ENCODE measurements around the gene POC1A. TPM values are rescaled to one million over a fixed set of nuclear protein-coding genes. Genes with fewer than 3 reads are reported as not detected.
"Not testable (repeated sequence)": the region's sequence is repeated elsewhere in the genome, so short reads cannot be mapped to it uniquely, and the experiment has no call there.

Gene POC1A
- total RNA-seq, 1 experiment from 2014 or later: 27.1 TPM

DNA sequence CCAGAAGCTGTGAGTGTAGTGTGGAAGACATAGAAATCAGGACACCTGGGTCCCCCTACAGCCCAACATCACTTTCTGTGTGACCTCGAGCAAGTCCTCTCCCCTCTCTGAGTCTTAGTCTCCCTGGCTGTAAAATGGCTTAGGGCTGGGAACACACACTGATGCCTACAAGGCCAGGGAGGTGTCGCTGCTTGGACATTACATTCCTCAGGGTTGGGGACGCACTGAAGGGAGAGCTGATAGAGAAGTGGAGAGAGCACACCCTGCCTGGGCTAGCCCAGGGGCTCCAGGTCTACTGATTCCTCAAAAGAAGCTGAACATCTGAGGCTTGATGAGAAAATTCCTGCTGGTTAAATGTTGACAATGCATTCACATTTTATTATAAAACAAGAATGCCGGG is 37.4 kb upstream of the POC1A start:
- Histone ChIP-seq H3K27ac (no peak overlapping the region; the same call in 1 of the 2 replicates), H3K9me3 (replicated peaks) (no peaks in the 10 kb centered on the region), H3K4me3 (no peak overlapping the region), H3K4me1 (peaks cover 18% of the 10 kb centered on the region), H3K27me3 (no peaks in the 10 kb centered on the region), H3K36me3 (no peaks in the 10 kb centered on the region)
- DNase-seq: no peak

DNA sequence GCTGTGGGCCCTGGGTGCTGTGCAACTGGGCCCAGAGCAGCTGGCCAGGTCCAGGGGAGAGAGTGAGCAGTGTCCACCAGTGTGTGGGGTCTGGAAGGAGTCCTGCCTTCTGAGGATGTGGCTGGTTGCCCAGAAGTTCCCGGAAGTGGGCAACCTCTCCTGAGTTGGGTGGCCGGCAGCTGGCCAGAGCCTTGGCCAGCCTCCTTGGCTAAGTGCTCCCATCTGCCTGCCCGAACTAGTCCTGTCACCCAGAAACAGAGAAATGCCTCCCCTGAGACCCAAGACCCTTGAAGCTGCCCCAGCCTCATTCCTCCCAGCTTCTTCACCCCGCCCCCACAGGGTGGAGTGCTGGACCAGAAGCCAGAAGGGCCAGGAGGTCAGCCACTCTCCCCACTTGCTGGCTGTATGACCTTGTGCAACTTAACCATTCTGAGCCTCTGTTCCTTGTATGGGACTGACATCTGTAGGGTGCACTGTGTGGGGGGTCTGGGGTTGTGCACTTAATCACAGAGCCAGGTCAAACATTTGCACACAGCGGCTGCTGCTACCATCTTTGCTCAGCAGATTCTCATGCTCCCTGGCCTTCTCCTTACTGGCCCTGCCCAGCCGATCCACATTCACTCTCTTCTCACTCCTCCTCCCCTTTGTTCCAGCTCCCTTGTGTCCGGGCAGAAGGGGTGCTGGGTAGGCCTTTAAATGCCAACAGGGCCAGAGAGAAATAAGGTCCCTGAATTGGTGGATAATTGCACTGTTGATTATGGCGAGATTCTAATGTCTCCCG is 36.3 kb upstream of the POC1A start:
- DNase-seq: peak; percentile 82 to 85

DNA sequence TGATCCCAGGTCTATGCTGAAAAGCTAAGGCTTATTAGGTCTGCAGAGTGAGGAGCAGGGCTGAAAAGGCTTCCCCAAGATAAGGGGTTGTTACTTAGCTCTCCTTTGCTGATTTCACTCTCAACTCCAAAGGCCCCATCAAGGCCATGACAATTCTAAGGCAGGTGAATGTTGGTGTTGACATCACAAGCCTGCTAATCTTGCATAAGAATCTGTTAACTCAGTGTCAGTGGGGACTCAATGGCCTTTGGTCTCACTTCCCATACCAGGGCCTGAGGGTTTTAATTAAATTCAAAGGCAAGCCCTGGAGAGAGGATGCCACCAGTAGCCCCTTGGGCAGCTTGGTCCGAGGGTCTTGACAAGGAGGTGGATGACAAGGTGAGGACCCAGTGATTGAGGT is 34.3 kb upstream of the POC1A start:
- H3K36me3 ChIP-seq: no peaks in the 10 kb centered on the region
- H3K9me3 ChIP-seq (replicated peaks): no peaks in the 10 kb centered on the region
- peaks cover 28% of the 10 kb centered on the region for H3K4me1 ChIP-seq
- H3K27me3 ChIP-seq: no peaks in the 10 kb centered on the region
- H3K4me3 ChIP-seq: no peak overlapping the region
- no peak overlapping the region for H3K27ac ChIP-seq
- no peak for DNase-seq

More for the DNA sequence above, 36.3 kb upstream of the POC1A start:
- no peaks in the 10 kb centered on the region for H3K9me3 ChIP-seq (replicated peaks)
- peak overlapping the region; percentile 39 for H3K27ac ChIP-seq
- no peaks in the 10 kb centered on the region for H3K27me3 ChIP-seq
- H3K4me3 ChIP-seq: no peak overlapping the region
- peaks cover 18% of the 10 kb centered on the region for H3K4me1 ChIP-seq
- H3K36me3 ChIP-seq: no peaks in the 10 kb centered on the region

DNA sequence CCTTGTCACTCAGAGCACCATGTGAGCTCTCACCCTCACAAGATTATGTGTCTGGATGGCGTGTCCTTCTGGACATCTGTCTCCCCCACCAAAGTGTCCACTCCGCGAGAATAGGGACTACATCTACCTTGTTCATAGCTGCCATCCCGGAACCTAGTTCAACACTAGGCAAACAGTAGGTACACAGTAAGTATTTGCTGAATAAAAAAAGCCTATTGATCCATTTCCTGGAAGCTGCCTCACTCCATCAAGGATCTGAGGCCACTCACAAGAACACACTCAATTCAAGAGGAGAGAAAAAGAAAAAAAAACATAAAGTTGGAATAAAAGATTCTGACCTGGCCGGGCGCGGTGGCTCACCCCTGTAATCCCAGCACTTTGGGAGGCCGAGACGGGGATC is 32.5 kb upstream of the POC1A start:
- Histone ChIP-seq H3K9me3 (replicated peaks) (no peaks in the 10 kb centered on the region), H3K4me3 (no peak overlapping the region), H3K27me3 (no peaks in the 10 kb centered on the region), H3K27ac (no peak overlapping the region), H3K4me1 (peaks cover 34% of the 10 kb centered on the region), H3K36me3 (no peaks in the 10 kb centered on the region)
- DNase-seq: no peak

DNA sequence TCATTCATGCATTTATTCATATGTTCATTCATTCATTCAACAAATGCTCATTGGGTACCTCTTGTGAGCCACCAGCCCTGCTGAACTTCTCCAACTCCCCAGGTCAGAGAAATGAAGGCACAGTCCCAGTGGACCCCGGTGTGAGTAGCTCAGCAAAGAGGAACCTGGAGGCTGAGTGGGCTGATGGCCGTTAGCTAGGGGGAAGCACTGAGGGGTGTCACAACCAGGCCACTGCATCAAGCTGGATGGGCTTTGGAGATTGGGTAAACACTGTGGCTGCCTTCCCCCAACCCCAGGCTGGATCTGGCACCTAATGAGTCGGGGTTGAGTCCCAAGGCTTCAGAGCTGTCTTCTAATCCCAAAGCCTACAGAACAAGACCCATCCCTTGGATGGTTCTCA is 31.6 kb upstream of the POC1A start:
- no peak for DNase-seq
- H3K27me3 ChIP-seq: no peaks in the 10 kb centered on the region
- no peaks in the 10 kb centered on the region for H3K9me3 ChIP-seq (replicated peaks)
- no peak overlapping the region for H3K27ac ChIP-seq
- H3K4me3 ChIP-seq: no peak overlapping the region
- no peaks in the 10 kb centered on the region for H3K36me3 ChIP-seq
- H3K4me1 ChIP-seq: peaks cover 35% of the 10 kb centered on the region

DNA sequence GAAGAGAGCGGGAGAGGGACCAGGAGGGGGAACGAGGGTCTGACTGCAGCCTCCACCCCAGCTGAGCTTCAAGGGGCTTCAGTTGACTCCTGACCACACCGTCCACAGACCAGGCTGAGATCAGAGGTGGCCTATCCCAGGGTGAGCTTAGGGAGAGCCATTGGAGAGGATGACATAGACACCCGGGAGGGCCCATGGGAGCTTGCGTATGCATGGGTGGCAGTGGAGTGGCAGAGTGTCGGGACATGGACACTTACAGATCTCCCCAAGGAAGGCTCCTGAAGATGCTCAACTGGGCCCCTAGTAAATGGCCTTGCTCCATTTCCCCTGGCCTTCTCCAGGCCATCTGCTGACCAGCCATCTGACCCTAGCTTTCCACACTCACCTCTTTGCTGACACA is 31.1 kb upstream of the POC1A start:
- no peak for DNase-seq
- peaks cover 30% of the 10 kb centered on the region for H3K4me1 ChIP-seq
- H3K9me3 ChIP-seq (replicated peaks): no peaks in the 10 kb centered on the region

DNA sequence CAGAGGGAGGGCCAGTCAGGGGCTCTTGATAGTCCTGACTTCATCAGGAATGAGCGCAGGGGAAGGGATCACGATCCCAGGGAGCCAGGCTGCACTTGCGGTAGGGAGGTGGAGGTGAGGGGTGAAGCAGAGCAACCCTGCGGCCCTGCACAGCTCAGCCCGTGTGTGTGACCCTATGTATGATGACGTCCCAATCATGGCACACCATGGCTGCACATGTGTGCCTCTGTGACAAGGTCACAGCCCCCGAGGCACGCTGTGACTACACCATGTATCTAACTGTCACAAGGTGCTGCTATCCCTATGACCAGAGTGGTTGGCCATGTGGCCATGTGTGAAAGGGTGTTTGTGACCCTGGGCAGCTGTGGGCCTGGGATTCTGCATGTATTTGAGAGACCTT is 30.5 kb upstream of the POC1A start:
- Histone ChIP-seq H3K27ac (no peak overlapping the region), H3K27me3 (no peaks in the 10 kb centered on the region), H3K4me1 (peaks cover 23% of the 10 kb centered on the region), H3K4me3 (no peak overlapping the region), H3K36me3 (no peaks in the 10 kb centered on the region), H3K9me3 (replicated peaks) (no peaks in the 10 kb centered on the region)
- no peak for DNase-seq

More for the DNA sequence above, 31.1 kb upstream of the POC1A start:
- H3K36me3 ChIP-seq: no peaks in the 10 kb centered on the region
- H3K4me3 ChIP-seq: no peak overlapping the region
- no peaks in the 10 kb centered on the region for H3K27me3 ChIP-seq
- no peak overlapping the region for H3K27ac ChIP-seq

DNA sequence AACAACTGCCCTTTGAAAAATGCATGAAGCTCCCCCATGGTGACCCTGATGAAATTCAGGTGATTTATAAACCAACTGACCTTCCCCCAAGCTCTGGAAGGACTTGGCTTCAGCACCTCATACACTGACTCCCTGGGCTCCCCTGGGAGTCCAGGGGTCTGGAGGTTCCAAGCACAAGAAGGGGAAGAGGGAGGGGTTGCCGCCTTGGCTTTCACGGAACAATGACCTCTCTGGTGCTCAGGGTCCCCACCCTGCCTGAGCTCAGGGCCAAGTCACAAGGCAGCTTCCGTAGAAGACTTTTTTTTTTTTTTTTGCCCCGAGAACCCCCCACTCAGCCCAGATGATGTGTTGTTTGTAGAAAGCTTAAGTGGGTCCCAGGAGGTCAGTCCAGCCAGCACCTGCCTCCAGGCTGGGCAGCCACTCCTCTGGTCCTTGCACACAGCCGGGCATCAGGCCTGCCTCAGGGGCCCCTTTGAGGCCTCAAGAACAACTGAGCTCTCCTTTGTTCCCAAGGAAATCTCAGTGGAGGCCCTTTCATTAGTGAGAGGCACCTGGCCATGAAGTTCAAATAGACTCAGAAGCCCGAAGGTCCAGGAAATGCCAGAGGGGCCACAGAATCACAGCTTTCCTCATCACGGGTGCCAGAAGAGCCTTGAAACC is 29.7 kb upstream of the POC1A start:
- peak; percentile 51 to 69 for DNase-seq
- H3K4me3 ChIP-seq: no peak overlapping the region
- no peaks in the 10 kb centered on the region for H3K36me3 ChIP-seq
- H3K27me3 ChIP-seq: no peaks in the 10 kb centered on the region
- peaks cover 21% of the 10 kb centered on the region; the same call in 1 of the 2 replicates for H3K4me1 ChIP-seq
- H3K9me3 ChIP-seq (replicated peaks): no peaks in the 10 kb centered on the region
- no peak overlapping the region for H3K27ac ChIP-seq

DNA sequence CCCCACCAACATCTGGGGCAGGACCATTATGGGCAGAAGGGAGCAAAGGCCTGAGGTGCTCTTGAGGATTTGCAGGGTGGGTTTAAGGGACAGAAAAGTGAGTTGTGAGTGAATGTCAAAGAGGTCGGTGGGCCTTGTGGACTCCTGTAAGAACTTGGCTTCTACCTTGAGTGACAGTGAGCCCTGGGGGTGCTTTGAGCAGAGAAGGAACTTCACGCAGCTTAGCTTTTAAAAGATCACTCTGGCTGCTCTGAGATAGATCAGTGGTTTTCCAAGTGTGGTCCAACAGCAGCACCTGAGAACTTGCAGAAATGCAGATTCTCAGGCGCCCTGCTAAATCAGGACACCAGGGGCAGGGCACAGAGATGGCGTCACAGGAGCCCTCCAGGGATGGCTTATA is 28.5 kb upstream of the POC1A start:
- Histone ChIP-seq H3K27me3 (no peaks in the 10 kb centered on the region), H3K27ac (no peak overlapping the region), H3K4me1 (peaks cover 21% of the 10 kb centered on the region; the same call in 1 of the 2 replicates), H3K9me3 (replicated peaks) (no peaks in the 10 kb centered on the region), H3K36me3 (no peaks in the 10 kb centered on the region), H3K4me3 (no peak overlapping the region)
- no peak for DNase-seq

DNA sequence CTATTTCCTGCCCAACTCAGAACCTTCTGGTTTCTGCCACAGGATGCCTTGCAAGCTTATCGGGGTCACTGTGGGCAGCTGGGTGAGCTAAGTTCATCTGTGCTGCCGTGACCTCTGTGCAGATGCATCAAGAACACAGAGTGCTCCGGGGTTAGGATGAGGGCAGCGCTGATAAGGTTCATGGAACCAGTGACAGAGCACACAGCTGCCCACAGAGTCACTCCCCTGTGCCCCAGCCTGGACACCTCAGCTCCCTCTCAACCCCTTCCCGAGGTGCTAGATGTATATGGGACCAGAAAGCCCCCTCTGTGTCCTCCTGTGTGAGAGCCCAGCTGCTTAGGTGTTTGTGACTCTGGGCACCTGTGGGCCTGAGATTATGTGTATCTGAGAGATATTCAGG is 28.0 kb upstream of the POC1A start:
- Histone ChIP-seq H3K36me3 (no peaks in the 10 kb centered on the region), H3K4me3 (no peak overlapping the region), H3K9me3 (replicated peaks) (no peaks in the 10 kb centered on the region), H3K27me3 (no peaks in the 10 kb centered on the region), H3K4me1 (peaks cover 22% of the 10 kb centered on the region; the same call in 1 of the 2 replicates), H3K27ac (no peak overlapping the region)
- no peak for DNase-seq

DNA sequence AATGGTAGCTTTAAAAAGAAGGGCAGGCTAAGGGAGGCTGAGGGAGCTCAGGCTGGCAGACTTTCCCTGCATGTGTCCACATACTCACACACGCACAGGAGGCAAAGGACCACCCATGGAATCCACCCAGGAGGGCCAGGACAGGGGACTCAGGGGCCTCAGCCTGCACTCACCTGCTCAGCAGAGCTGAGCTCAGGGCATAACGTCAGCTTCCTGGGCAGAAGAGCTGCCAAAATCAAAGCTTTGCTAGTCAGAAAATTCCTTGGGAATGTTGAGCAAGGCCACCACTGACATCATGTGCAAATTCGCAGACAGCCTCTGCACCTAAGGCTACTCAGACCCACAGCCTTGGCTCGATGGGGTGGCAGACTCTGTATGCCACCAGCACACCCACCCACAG is 27.3 kb upstream of the POC1A start:
- DNase-seq: peak in 1 of 2 experiments; percentile 46
- H3K36me3 ChIP-seq: no peaks in the 10 kb centered on the region
- H3K27ac ChIP-seq: no peak overlapping the region
- peaks cover 28% of the 10 kb centered on the region; the same call in 1 of the 2 replicates for H3K4me1 ChIP-seq
- H3K4me3 ChIP-seq: no peak overlapping the region
- no peaks in the 10 kb centered on the region for H3K27me3 ChIP-seq
- no peaks in the 10 kb centered on the region for H3K9me3 ChIP-seq (replicated peaks)

DNA sequence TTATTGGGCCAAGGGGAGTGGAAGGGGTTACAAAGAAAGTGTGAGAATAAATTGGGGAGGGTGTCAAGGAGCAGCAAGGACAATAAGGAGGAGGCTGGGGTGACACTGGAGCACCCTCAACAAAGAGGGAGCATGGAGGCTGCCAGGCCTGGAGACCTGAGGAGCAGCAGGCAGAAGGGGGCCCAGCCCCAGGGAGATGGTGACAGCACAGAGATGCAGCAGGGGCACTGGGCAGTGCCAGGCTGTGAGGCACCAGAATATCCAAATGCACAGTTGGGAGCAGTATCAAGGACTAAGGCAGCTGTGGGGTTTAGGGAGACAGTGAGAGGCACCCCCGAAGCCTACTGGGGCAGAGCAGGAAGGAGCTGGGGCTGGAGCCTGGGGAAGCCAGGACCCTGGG is 24.3 kb upstream of the POC1A start:
- Histone ChIP-seq H3K36me3 (no peaks in the 10 kb centered on the region), H3K9me3 (replicated peaks) (no peaks in the 10 kb centered on the region), H3K4me1 (peaks cover 21% of the 10 kb centered on the region; the same call in 1 of the 2 replicates), H3K27ac (no peak overlapping the region), H3K27me3 (no peaks in the 10 kb centered on the region), H3K4me3 (no peak overlapping the region)
- DNase-seq: no peak

DNA sequence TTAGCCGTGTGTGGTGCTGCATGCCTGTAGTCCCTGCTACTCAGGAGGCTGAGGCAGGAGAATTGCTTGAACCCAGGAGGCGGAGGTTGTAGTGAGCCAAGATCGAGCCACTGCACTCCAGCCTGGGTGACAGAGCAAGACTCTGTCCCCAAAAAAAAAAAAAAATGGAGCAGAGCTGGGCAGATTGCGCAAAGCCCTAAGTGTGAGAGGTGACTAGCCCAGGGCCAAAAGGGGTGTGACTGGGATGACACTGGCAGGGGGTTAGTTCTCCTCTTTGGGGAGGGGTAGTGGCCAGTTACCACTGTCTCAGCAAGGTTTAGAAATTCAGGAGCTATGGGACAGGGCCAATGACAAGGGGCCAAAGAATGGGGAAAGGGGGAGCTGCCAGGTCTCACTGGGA is 23.9 kb upstream of the POC1A start:
- H3K36me3 ChIP-seq; H3K9me3 ChIP-seq (replicated peaks); DNase-seq; H3K27ac ChIP-seq; H3K27me3 ChIP-seq; H3K4me3 ChIP-seq: not testable (repeated sequence)
- peaks cover 20% of the 10 kb centered on the region; the same call in 1 of the 2 replicates for H3K4me1 ChIP-seq

DNA sequence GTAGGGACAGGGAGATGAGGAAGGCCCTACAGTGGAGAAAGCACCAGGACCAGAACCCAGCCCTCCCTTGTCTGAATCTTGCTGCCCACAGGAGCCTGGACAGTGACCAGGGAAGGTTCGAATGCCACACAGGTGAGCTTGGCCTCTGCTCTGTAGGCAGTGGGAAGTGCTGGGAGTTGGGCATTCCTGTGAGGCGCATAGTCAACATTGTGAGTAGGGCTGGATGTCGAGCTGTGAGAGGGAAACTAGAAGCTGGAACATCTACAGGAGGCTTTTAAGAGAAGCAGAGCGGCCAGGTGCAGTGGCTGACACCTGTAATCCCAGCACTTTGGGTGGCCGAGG is 23.4 kb upstream of the POC1A start:
- H3K9me3 ChIP-seq (replicated peaks): no peaks in the 10 kb centered on the region
- H3K36me3 ChIP-seq: no peaks in the 10 kb centered on the region
- DNase-seq: no peak
- peaks cover 20% of the 10 kb centered on the region; the same call in 1 of the 2 replicates for H3K4me1 ChIP-seq
- no peak overlapping the region for H3K4me3 ChIP-seq
- H3K27me3 ChIP-seq: no peaks in the 10 kb centered on the region
- no peak overlapping the region for H3K27ac ChIP-seq

DNA sequence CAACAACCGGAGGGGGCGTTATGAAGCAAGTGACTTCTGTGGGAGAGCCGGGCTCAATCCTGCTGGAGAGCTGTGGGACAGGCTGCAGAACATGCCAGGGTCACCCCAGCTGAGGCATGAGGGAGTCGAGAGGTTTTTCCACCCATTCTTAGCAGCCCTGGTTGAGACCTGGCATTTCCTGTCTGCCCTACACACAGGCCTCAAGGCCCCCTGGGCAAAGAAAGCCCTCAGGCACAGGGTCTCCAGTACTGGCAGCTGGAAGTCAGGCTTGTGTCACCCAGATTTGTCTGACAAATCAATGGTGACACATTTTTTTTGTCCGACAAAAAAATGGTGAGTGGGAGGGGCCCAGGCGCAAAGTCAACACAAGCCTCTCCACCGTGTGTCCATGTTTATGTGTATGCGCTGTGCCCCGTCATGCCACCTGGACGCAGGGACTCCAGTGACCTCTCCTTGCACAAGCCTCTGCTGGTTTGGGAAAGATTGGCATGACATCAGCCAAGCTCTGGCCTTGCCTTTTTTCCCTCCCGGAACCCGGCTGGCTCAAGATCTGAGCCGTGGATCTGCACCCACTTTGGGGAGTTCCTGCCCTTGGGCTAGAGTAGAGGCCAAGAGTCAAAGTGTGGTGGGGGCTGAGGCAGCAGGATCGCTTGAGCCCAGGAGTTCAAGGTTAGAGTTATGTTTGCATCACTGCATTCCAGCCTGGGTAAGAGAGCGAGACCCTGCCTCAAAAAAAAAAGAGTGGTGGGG is 22.9 kb upstream of the POC1A start:
- no peaks in the 10 kb centered on the region for H3K27me3 ChIP-seq
- H3K27ac ChIP-seq: no peak overlapping the region
- no peaks in the 10 kb centered on the region for H3K9me3 ChIP-seq (replicated peaks)
- DNase-seq: no peak
- peaks cover 19% of the 10 kb centered on the region; the same call in 1 of the 2 replicates for H3K4me1 ChIP-seq
- no peaks in the 10 kb centered on the region for H3K36me3 ChIP-seq
- H3K4me3 ChIP-seq: no peak overlapping the region

Data from SJCRH30 (cell line).